Glomerular endothelial cell (primary cell): ENCODE measurements around the gene ATG7. TPM values are rescaled to one million over a fixed set of nuclear protein-coding genes. Genes with fewer than 3 reads are reported as not detected.
"Not testable (repeated sequence)": the region's sequence is repeated elsewhere in the genome, so short reads cannot be mapped to it uniquely, and the experiment has no call there.

Experiments
- DNase-seq: peaks from one replicate; pipeline ENCODE4 v3.0.0-alpha.2; 2011; ENCODE audit warnings: low read depth, low spot score; ENCODE audit errors: extremely low read depth
- total RNA-seq: library from RNA; depleted of rRNA; stranded (reverse); fragments of >200 nt; gene quantifications from 2 replicates; pipeline ENCODE4 v1.2.3, GENCODE V29; 2015

ATG7 gene
- total RNA-seq, 1 donor from 2014 or later: 53.6 TPM

GRCh38 chr3:11420066-11420465 lies 147.9 kb downstream of the ATG7 start:
- no peak for DNase-seq

DNA sequence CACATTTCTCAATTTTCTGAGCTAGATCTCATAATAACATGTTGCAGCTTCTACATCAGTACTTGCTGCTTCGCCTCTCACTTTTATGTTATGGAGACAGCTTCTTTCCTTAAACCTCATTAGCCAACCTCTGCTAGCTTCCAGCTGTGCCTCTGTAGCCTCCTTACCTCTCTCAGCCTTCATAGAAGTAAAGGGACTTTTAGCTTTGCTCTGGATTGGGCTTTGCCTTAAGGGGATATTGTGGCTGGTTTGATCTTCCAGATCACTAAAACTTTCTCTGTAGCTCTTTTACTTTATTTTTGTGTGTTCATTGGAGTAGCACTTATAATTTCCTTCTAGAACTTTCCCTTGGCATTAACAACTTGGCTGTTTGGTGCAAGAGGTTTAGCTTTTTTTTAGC lies 150.1 kb downstream of the ATG7 start:
- DNase-seq: no peak

DNA sequence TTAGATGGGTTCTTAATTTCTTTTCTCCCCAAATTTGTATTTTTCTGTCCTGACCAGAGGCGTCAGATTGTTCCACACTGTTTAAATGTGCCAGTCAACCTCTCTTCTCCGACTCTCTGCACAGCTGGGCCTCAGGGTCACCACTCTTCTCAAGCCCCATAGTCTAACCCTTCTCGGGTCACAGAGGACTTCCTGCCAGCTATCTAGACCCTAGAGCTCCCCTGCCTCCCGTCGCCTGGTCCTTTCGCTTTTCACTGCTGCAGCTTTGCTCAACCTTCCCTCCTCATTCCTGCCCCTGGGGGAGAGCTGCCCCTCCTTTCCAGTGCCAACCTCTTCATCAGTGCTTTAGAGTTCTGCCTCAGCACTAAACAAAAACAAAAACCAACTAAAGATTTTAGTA lies 151.7 kb downstream of the ATG7 start:
- no peak for DNase-seq

GRCh38 chr3:11424277-11424676 lies 152.1 kb downstream of the ATG7 start:
- no peak for DNase-seq

GRCh38 chr3:11430207-11430606 lies 158.0 kb downstream of the ATG7 start:
- DNase-seq: no peak

DNA sequence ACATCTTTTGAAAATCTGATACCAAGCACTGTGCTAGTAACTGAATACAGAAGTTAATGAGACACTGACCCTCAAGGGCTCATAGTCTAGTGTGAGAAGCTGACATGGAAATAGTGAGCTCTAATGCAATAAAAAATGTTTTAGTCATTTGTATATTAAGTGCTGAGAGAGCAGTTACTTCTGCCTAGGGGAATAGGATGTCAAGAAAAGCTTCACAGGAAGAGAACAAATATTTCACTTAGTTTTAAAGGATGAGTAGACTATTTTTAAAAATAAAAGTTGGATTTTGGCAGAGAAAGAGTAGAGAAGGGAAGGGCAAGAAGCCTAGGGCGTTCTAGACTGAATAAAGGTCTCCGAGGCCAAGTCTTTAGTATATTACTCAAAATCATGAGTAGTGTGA lies 158.4 kb downstream of the ATG7 start:
- DNase-seq: no peak

DNA sequence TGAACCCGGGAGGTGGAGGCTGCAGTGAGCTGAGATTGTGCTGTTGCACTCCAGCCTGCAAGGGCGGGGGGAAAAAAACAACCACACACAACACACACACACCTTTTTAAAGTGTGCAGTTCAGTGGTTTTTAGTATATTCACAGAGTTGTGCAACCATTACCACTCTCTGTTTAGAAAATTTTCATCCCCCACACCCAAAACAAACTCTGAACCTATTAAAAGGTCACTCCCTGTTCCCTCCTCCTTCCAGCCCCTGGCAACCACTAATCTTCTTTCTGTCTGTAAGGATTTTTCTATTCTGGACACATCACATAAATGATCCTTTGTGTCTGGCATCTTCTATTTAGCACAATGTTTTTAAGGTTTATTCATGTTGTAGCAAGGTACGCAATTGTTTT lies 159.1 kb downstream of the ATG7 start:
- DNase-seq: no peak

DNA sequence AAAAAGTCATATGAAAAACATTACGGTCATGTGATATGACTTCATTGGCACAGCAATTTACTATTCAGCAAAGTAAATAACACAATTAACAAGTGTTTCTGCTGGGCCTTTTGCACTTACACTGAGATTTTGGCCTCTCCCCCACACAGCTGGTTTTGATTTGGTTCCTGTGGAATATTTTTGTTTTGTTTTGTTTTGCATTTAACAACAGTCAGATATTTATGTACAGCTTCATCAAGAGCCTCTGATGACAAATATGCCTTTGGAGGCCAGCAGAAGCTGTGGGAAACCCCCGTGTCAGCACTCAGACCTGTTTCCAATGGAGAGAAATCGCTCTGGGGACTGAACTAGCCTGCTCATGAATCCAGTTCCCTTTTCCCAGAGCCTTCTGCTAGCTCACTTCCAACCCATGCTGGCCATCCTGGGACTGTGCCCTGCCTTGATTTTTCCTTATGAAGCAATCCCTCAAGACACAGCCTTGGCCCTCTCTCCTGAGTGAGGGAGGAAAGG lies 161.9 kb downstream of the ATG7 start:
- DNase-seq: no peak

DNA sequence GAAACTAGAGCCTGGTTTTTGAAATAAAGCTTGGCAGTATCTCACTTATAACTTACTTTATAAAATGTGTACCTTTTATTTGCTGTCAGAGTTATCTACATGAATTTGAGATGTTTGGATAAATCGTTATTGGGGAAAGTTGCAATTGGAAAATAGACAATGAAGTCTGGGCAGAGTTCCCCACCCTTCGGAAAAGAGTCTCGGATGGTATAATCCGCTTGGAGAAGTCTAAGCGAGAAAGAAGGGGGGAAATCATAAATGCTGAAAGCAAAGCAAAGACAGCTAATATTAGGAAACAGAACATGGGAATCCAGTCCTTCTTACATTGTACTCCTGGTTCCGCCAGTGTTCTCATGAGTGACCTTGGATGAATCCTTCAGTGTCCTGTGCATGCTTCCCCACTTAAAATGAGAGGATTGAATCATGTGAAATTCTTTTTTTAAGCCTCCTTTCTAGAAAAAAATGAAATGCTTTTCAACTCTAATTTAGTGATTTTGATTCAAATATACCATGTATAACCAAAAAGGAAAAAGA lies 162.4 kb downstream of the ATG7 start:
- DNase-seq: no peak

DNA sequence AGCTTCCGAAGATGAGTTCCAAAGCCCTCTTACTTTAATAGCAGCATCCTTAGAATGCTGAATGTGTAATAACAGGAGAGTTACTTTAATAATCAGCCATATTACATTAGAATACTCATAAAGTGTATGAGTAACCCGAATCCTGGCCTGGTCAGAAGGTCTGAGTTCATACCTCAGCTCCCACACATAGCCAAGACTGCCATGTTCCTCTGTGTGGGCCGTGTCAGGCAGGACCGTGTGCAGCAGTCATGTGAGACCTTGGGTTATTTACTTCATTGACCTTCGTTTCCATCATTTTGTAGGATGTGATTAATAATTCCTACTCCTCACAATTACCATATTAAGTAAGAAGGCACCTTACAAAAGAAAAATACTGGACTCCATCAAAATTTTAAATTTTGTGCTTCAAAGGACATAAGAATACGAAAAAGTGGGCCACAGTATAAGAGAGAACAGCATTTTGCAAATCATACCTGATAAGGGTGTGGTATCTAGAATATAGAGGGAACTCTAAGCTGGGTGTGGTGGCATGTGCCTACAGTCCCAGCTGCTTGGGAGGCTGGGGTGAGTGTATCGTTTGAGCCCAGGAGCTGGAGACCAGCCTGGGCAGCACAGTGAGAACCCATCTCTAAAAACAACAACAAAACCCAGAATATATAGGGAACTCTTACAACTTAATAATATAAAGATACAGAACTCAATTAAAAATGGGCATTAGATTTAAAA lies 163.4 kb downstream of the ATG7 start:
- no peak for DNase-seq

DNA sequence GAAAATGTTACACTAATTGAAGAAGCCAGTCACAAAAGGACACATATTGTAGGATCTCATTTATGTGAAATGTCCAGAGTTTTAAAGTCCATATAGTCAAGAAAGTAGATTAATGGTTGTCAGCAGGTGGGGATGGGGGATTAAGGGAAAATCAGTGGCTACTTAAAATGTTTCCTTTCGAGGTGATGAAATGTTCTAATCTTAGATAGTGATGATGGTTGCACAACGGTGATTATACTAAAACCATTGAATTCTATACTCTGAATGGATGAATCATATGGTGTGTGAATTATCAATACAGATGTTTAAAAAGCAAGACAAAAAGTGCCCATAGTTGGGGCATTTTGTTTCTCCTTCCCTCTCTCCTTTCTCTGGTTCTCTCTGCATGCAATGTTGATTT lies 164.6 kb downstream of the ATG7 start:
- DNase-seq: no peak

DNA sequence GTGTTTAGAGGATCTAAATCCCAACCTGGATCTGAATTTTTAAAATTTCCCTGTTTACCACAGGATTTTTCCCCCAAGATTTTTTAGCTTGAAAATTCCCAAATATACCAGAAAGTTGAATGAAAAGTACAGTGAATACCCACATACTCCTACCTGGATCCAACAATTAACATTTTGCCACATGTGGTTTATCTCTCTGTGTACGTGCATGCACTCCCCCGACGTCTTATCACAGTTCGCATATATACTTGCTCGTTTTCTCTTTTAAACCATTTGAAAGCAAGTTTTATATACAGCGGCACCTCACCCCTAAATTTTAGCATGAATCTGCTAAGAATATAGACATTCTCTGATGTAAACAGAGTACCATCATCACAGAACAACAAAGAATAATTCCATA lies 165.3 kb downstream of the ATG7 start:
- no peak for DNase-seq

- no peak for DNase-seq
Observed at GRCh38 chr3:11438646-11439045, 166.4 kb downstream of the ATG7 start.

DNA sequence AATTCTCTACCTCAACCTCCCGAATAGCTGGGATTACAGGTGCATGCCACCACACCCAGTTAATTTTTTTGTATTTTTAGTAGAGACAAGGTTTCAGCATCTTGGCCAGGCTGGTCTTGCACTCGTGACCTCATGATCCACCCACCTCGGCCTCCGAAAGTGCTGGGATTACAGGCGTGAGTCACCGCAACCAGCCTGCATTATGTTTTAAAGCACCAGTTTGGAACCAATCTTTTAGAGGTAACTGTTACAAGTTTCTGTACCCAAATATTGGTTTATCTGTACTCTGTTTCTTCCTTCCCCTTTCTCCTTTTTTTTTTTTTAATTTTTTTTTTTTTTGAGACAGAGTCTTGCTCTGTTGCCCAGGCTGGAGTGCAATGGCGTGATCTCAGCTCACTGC lies 169.1 kb downstream of the ATG7 start:
- not testable (repeated sequence) for DNase-seq

GRCh38 chr3:11444404-11444803 lies 172.2 kb downstream of the ATG7 start:
- no peak for DNase-seq

- not testable (repeated sequence) for DNase-seq
Observed at GRCh38 chr3:11445193-11445592, 173.0 kb downstream of the ATG7 start.

DNA sequence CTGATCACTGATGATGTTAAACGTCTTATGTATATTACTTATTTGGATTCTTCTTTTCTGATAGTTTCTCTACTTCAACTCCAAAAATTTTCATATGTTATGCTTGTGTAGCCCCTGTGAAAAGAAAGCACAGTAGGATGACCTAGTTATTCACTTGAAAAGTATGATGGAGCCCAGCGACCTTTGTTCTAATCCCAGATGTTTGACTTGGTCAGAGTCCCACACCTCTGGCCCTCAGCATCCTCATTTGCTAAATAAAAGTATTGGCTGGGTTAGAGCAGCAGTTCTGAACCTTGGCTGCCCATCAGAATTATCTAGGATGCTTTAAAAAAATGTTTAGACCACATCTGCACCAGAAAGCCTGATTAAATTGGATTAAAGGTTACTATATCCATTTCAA lies 173.7 kb downstream of the ATG7 start:
- DNase-seq: no peak

DNA sequence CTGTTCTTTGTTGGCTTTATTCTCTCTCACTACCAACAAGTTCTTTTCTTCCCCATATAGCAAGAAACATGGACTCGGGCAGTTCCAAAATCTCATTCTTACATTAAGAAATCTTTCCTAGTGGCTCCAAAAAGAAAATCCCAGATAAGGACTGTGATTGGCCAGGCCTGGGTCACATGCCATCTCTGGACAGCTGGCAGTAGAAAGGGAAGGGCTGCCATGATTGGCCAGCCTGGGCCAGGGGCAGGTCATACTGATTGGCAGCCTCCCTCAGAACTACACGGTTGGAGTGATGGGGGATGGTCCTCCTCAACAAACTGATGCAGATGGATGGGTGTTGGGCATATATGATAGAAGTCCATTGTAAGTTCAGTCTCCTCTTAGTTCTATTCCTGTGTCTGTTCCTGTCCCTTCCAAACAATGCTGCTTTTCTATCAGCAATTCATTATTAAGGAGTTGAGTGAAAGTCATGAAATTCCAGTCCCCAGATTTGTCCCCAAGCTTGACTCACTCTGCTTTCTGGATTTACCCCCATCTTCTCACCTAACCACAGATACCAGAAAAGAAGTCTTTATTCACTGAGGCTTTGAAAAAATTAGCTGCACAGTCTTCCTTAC lies 175.5 kb downstream of the ATG7 start:
- DNase-seq: no peak

DNA sequence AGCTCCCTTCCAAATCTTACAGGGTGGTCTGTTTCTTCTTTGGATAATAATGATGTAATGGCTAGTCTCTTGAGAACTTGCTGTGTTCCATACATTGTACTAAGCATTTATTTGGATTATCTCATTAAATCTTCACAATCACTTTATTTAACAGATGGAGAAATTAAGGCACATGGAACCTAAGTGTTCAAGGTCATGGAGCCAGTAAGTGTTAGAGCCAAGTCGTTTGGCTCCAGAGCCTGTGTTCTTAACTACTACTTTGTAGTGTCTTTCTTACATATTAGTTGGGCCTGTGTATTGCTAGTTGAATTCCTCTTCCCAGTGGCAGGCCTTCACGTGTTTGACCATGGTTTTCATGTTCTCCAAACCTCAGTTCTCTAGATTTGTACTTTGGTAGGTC lies 177.8 kb downstream of the ATG7 start:
- DNase-seq: no peak

GRCh38 chr3:11452312-11452711 lies 180.1 kb downstream of the ATG7 start:
- no peak for DNase-seq

DNA sequence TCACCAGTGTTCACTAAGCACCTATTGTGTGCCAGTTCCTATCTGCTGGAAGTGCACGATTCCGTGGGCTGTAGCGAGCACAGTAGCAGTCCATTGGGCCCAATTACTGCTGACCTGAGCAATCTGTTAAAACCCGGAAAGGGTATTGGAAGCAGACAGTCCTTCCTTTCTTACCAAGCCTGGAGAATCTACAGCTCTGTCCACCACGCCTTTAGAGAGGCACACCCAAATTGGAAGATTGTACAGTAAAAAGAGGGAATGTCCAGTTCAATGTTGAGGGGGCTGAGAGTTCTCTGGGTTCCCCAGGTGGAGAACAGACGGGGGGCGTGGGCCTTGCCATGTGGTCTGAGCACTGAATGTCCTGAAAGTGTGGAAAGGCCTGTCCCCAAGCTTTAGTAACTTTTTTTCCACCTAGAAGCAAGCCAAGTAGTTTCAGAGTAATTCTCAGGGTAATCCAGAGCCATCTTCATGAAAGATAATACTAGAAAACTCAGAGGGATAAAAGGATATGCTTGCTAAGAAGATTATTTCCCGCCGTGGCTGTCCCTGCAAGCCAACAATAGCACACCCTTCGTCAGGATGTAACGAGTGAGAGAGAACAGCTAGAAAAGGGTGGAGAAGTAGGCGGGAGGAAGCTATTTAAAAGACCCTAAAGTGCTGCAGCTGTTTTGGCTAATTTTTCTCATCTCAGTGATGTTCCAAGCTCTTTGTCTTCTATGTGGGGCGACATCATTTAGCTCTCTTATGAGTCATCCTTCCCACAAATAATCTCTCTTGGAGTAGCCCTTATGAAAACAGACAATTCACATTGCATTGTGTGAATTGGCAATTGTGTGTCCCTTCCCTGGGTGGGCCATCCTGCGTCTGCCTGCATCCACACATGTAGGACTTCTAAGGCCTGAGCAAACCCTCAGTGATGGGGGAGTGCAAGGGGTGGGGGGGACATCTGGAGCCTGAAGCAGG lies 181.0 kb downstream of the ATG7 start:
- peak; percentile 29 for DNase-seq
